GM18498 (cell line): ENCODE measurements around the gene NCKAP5.
"Not testable (repeated sequence)": the region's sequence is repeated elsewhere in the genome, so short reads cannot be mapped to it uniquely, and the experiment has no call there.

Experiments used
- ATAC-seq: cut with Tn5 transposase; IDR thresholded peaks from one replicate; pipeline ENCODE4 v1.9.1; 2021; ENCODE audit warnings: mild to moderate bottlenecking, moderate library complexity; ENCODE audit not compliant: unreplicated experiment

Gene NCKAP5

DNA sequence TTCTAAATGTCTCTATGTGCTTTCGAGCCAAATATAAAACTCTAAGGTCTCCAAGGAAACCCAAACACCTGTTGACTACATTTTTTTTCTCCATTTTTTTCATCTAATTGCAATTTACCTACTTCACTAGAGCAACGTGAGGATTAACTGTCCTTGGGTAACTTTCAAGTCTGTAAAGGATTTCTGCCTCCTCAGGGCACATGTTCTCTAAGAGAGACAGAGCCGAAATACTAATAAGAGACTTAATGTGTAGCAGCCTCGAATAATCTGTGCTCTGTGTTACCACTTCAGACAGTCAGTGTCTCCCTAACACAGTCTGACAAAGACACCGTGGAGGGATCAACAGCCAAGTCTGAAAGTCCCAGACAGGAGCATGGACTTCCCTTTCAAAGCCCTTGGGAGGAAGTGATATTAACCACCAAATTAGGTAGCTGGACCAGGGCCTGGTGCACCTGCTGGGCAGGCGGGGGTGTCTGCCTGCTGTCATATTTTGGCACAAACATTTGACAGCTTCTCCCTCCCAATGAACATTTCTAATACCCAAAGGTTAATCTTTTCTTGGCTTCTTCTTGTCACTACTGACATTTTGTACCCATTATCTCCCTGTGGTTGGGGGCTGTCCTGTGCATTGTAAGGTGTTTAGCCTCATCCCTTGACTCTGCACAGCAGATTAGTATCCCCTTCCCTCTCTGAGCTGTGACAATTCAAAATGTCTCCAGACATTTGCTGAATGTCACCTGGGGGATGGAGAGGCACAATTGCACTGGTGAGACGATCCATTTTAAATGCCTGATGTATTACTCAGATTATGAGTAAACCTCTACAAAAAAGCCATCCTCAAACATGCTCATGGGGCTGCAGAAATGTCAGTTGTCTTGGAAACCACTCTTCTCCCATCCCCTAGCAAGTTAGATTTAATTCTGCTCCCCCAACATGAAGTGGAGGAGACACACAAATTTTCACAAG lies 852.6 kb downstream of the NCKAP5 start:
- no peak for ATAC-seq

DNA sequence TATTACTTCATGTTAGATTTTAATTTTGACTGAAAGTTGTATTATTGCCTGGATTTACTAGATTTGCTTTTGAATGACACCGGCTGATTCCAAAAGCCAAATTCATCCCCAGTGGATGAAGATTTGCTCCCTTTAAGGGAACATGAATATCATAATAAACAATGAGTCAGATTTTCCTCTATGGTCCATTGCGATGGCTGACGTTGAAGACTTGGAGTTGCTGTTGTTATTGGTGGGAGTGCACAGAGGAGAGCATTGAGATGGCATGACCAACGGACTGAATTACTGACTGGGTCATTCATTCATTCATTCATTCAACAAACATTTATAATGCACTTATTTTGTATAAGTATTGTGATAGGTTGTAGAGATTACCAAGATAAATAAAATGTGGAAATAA lies 864.9 kb downstream of the NCKAP5 start:
- ATAC-seq, result no peak

- ATAC-seq, result no peak
Observed at GRCh38 chr2:132701810-132702209, 866.5 kb downstream of the NCKAP5 start.

- ATAC-seq, result not testable (repeated sequence)
Observed at GRCh38 chr2:132699802-132700201, 868.5 kb downstream of the NCKAP5 start.

DNA sequence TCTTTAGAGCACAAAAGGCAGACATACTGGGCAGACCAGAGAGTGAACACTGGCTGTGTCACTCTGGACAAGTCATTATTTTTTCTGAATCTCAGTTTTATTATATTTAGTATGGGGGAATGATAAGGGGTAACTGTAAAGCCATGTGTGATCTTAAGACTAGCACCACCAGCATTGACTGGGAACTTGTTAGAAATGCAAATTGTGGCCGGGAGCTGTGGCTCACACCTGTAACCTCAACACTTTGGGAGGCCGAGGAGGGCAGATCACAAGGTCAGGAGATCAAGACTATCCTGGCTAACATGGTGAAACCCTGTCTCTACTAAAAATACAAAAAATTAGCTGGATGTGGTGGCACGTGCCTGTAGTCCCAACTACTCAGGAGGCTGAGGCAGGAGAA lies 869.9 kb downstream of the NCKAP5 start:
- not testable (repeated sequence) for ATAC-seq

- ATAC-seq, result no peak
Observed at GRCh38 chr2:132697556-132698205, 870.6 kb downstream of the NCKAP5 start.

GRCh38 chr2:132692816-132693215 lies 875.4 kb downstream of the NCKAP5 start:
- ATAC-seq, result no peak

DNA sequence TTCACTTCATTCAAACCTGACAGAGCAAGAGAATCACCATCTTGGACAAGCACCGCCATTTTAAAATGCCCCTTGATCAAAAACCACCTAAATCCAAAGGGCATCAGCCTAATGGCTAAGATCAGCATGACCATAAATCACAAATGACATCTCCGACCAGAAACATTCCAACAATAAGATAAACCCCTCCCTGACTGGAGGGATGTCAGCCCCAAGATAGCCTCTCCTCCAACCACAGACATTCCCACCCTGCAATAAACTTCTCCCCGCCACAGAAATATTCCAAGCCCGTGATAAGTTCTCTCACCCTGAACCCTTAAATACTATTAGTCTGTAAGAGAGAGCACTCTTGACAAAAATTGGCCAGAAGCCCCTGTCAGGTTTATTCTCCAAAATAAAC lies 876.7 kb downstream of the NCKAP5 start:
- no peak for ATAC-seq

GRCh38 chr2:132690664-132691303 lies 877.5 kb downstream of the NCKAP5 start:
- no peak for ATAC-seq

- ATAC-seq, result no peak
Observed at GRCh38 chr2:132681766-132682165, 886.5 kb downstream of the NCKAP5 start.

DNA sequence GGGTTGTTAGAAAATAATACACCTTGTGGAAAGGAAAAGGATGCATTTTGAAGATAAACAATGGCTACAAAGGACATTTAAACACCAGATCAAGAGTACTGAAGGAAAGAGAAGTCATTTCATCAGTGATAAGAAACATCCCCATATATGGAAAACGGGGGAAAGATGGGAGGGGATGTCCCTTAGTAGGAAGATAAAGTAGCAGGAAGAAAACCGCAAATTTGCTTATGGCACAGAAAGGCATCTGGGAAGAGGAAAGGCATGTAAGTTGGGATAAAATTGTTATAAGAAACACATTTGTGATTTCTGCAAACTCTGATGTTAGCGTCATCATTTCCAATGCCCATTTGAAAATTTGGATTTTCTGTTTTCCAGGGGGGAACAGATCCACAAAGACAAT lies 887.7 kb downstream of the NCKAP5 start:
- ATAC-seq, result no peak

- no peak for ATAC-seq
Observed at GRCh38 chr2:132678483-132678882, 889.8 kb downstream of the NCKAP5 start.

DNA sequence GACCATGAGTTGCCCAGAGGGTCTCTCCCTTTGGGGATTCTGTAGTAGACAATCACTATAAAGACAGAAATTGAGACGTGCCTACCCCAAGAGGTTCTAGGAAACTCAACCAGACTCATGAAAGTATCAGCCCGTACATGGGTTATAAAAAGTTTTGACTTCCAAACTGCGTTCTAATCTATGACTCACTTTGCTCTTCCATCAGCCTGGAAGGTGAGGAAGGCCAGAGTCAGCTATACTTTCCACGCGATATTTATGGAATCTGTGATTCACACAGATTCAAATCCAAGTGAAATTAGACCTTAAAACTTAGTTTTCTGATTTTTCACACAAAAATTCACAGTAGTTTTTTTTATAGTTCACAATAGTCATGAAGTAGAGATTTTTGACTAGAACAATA lies 890.6 kb downstream of the NCKAP5 start:
- no peak for ATAC-seq

DNA sequence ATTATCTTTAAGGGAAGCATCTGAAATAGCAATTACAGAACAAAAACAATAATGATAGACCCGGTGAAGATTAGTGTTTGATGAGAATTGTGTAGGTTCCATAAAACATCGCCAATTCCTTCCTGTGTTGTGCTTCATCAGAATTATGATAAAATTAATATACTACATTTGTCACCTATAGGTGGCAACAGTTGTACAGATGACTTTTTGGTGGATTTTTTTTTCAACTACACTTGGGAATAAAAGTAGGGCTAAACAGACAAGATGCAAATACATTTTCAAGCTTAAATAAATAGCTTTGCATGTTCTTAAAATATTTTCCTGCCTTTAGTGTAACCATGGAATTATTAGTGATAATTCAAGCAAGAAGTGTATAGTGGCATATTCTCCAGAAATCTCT lies 891.3 kb downstream of the NCKAP5 start:
- ATAC-seq, result no peak

DNA sequence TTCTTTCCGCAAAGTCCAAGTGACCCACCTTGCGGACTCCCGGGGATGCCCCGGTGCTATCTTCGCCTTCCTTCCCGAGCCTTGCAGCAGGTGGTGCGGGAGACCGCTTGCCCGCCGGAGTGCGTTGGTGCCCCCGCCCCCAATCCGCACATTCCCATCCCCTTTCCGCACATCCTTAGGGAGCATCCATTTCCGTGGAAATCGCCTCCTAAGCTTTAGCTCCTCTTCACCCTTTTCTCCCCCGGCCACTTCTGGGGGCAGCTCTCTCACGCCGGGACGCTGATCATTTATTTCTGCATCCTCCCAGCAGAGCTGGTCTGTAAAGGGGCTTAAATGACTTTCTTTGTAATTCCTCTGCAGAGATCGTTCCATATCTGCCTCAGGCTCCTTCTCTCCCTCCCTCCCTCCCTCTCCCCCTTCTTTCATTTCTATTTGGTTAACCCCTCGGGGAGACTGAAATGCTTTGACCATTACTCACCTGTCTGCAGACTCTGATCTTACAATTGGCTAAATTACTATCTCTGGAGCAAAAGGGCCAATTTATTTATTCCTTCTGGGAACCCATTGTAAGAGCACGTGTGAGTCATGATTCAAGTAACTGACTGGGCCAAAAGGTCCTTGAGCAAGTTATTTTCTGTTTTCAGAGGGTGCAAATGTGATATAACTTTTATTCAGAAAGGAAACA lies 897.0 kb downstream of the NCKAP5 start:
- ATAC-seq, result no peak

DNA sequence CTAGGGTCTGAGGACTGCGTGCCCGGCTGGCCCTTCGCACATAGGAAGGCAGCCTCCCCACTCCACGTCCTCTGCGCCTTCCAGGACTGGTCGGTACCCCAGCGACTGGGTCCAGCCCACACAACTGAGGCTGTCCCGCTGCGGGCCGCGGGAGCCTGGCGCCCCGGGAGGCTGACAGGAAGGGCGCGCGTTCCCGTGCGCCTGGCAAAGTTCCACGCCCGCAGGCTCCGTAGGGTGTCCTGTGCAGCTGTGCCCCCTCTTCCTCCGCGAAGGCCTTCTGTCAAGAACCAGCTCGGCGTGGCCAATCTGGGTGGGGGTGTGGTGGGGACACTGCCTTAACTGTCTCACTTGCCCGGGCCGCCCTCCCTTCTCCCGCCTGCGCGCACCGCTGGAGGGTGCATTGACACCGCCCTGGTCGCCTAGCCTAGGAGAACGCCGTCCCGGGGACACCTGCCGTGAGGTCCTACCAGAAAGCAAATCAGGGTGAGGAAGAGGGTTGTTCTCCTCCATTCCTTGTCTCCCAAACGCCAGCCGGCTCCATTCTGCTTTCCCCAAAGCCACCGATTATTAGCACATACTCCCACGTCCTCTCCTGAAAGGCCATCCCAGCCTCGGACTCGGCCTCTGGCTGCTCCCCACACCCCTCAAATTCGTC lies 897.6 kb downstream of the NCKAP5 start:
- no peak for ATAC-seq

- no peak for ATAC-seq
Observed at GRCh38 chr2:132669908-132670495, 898.3 kb downstream of the NCKAP5 start, which contains the start of gene LYPD1. Gene LYPD1 (minus strand): TSS chr2:132670205. CDS start chr2:132669932, 273 bp downstream.

- ATAC-seq, result no peak
Observed at GRCh38 chr2:132668987-132669907, 899.0 kb downstream of the NCKAP5 start.
